ENCODE data around the gene CYB561D1.

Gene CYB561D1

GRCh38 chr1:109548321-109549267, 54.7 kb downstream of the CYB561D1 start, which contains the start of gene GNAI3:
Gene GNAI3, plus strand, starts transcription at chr1:109548615. Its CDS starts 106 bp downstream, at chr1:109548721.
- peak; percentile 85 to 93 for DNase-seq (ENCODE audit: low read depth in 2 of 2)
